ENCODE measurements around the gene MOB3B. TPM values are rescaled to one million over a fixed set of nuclear protein-coding genes. Genes with fewer than 3 reads are reported as not detected.
A peak's percentile ranks its signal among the peaks of the same experiment; 100 is the strongest.

Gene MOB3B
- total RNA-seq, 2 donors from 2014 or later = 4.3 to 6.0 TPM

DNA sequence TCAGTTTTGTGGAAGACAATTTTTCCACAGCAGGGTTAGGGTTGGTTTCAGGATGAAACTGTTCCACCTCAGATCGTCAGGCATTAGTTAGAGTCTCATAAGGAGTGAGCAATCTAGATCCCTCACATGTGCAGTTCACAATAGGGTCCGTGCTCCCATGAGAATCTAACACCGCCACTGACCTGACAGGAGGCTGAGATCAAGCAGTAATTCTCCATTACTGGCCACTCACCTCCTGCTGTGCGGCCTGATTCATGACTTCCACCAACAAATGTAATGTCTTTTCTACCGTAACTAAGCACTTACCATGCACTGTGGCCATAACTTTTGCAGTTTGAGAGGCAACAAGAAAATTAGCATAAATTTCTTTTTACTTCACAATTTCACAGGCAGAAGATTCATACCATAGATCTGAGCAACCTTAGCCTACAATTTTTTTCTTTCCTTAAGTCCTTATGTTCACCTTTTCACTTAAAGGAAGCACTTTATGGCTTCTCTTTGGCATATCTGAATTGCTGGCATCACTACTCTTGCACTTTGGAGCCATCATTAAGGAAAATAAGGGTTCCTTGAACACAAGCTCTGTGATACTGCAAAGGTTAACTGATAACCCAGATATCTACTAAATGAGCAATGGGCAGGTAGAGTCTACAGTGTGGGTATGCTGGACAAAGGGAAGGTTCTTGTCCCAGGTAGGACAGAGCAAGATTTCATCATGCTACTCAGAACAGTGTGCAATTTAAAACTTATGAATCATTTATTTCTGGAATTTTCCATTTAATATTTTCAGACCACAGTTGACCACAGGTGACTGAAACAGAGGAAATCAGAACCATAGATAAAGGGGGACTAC lies 88.5 kb downstream of the MOB3B start:
- ATAC-seq (no peak), DNase-seq (no peak)
- H3K9me3 ChIP-seq = no peaks in the 10 kb centered on the region
- WGBS, 2 donors = 88 to 96% methylated on average over 5 of the region's 5 CpGs
- H3K4me1 ChIP-seq = peaks cover 23% of the 10 kb centered on the region
- H3K36me3 ChIP-seq (replicated peaks in 1 of 2; ENCODE audit: insufficient read depth in 1 of 2, low read depth in 2 of 2) = no peaks in the 10 kb centered on the region
- H3K27ac ChIP-seq = no peak overlapping the region
- H3K4me3 ChIP-seq = no peak overlapping the region
- TF ChIP-seq, protein P1, sequence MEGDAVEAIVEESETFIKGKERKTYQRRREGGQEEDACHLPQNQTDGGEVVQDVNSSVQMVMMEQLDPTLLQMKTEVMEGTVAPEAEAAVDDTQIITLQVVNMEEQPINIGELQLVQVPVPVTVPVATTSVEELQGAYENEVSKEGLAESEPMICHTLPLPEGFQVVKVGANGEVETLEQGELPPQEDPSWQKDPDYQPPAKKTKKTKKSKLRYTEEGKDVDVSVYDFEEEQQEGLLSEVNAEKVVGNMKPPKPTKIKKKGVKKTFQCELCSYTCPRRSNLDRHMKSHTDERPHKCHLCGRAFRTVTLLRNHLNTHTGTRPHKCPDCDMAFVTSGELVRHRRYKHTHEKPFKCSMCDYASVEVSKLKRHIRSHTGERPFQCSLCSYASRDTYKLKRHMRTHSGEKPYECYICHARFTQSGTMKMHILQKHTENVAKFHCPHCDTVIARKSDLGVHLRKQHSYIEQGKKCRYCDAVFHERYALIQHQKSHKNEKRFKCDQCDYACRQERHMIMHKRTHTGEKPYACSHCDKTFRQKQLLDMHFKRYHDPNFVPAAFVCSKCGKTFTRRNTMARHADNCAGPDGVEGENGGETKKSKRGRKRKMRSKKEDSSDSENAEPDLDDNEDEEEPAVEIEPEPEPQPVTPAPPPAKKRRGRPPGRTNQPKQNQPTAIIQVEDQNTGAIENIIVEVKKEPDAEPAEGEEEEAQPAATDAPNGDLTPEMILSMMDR (IDR thresholded peaks at IDR 0.05) = no peak
- no peak for TF ChIP-seq POLR2A (IDR thresholded peaks at IDR 0.05)
- intact Hi-C loops (cut with DNase I) = no loop called here
- no peaks in the 10 kb centered on the region for H3K27me3 ChIP-seq

- Histone ChIP-seq H3K4me3 (no peak overlapping the region), H3K36me3 (replicated peaks in 1 of 2; ENCODE audit: insufficient read depth in 1 of 2, low read depth in 2 of 2) (no peaks in the 10 kb centered on the region), H3K9me3 (no peaks in the 10 kb centered on the region), H3K27ac (no peak overlapping the region), H3K27me3 (no peaks in the 10 kb centered on the region), H3K4me1 (peaks cover 38% of the 10 kb centered on the region)
- TF ChIP-seq, protein P1 (IDR thresholded peaks at IDR 0.05) = no peak
- WGBS, 2 donors = 79 to 87% methylated on average over 7 of the region's 7 CpGs
- DNase-seq (no peak), ATAC-seq (no peak)
- intact Hi-C loops (cut with DNase I) = no loop called here
These were observed 91.1 kb downstream of the MOB3B start for GRCh38 chr9:27438522-27438921.

DNA sequence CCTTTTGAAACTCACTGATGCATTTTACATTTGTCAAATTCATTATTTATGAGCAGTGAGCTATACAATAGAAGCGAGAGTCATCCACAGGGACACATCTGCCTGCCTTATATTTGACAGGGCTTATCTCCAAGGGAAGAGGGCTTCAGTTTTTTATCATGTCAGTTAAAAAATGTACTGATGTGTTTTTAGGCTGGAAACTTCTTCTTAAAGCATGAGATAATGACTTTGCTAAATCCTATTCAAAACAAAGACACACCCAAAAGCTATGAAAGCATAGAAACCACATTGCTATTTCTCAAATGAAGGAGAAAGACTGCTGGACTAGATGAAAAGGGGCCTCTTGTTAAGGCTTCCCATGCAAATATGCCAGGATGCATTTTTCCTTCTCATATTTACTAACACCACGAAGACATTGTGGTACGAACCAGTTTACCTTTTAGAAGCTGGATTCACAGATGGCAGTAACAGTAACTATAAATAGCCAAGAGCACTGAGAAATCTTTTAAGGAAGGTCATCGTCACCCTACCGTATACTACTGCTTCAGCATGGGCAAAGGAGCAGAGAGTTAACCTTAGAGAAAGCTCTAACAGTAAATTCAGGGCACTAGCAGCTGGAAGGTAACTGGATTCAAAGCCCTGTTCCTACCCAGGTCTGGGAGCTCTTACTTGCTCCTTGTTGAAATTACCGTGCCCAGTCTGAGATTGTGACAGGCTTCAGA lies 91.8 kb downstream of the MOB3B start:
- 87% methylated on average over 6 of the region's 6 CpGs for WGBS, 2 donors
- intact Hi-C loops (cut with DNase I) = no loop called here
- TF ChIP-seq, protein P1 (IDR thresholded peaks at IDR 0.05) = no peak
- TF ChIP-seq POLR2A (IDR thresholded peaks at IDR 0.05) = no peak
- Histone ChIP-seq H3K4me1 (peaks cover 41% of the 10 kb centered on the region), H3K4me3 (no peak overlapping the region), H3K27me3 (no peaks in the 10 kb centered on the region), H3K9me3 (no peaks in the 10 kb centered on the region), H3K27ac (no peak overlapping the region), H3K36me3 (replicated peaks in 1 of 2; ENCODE audit: insufficient read depth in 1 of 2, low read depth in 2 of 2) (no peaks in the 10 kb centered on the region)
- no peak for DNase-seq
- no peak for ATAC-seq

GRCh38 chr9:27436234-27436633 lies 93.4 kb downstream of the MOB3B start:
- no peaks in the 10 kb centered on the region for H3K36me3 ChIP-seq (replicated peaks in 1 of 2; ENCODE audit: insufficient read depth in 1 of 2, low read depth in 2 of 2)
- DNase-seq (peak; percentile 69 to 91 (median 80)), ATAC-seq (peak; percentile 100)
- intact Hi-C loops (cut with DNase I) = no loop called here
- peaks cover 49% of the 10 kb centered on the region for H3K4me1 ChIP-seq
- 10 to 15% methylated on average over 3 of the region's 3 CpGs for WGBS, 2 donors
- H3K4me3 ChIP-seq = no peak overlapping the region
- H3K27me3 ChIP-seq = no peaks in the 10 kb centered on the region
- H3K9me3 ChIP-seq = no peaks in the 10 kb centered on the region
- H3K27ac ChIP-seq = peak overlapping the region in 3 of 4 donors; percentile 48 to 64 (median 54)
- TF ChIP-seq, protein P1 (IDR thresholded peaks at IDR 0.05) = no peak
- no peak for TF ChIP-seq POLR2A (IDR thresholded peaks at IDR 0.05)
